MM.1S (cell line): ENCODE data around the gene DYNLT3.

ENCODE experiments used
- DNase-seq: peaks from one replicate; pipeline ENCODE4 v3.0.0-alpha.2; 2015
- H2AFZ ChIP-seq: fragments of 300-600 bp; sonication (generic); 2 replicates; pipeline ENCODE4 v1.6.0; 2016; ENCODE audit warnings: antibody characterized with exemption, low read length
- H3F3A ChIP-seq: fragments of 300-600 bp; sonication (generic); 2 replicates; pipeline ENCODE4 v1.6.1; 2016; ENCODE audit warnings: mild to moderate bottlenecking, antibody characterized with exemption, low read length, moderate library complexity, mixed read lengths; ENCODE audit not compliant: insufficient read depth
- H3K27ac ChIP-seq: fragments of 300-600 bp; sonication (generic); 2 replicates; pipeline ENCODE4 v1.5.1; 2016; ENCODE audit warnings: mild to moderate bottlenecking, low read length
- H3K27me3 ChIP-seq: fragments of 300-600 bp; sonication (generic); replicated peaks from 2 replicates; pipeline ENCODE4 v1.6.0; 2016; ENCODE audit warnings: low read length; ENCODE audit not compliant: insufficient read depth
- H3K36me3 ChIP-seq: fragments of 300-600 bp; sonication (generic); replicated peaks from 2 replicates; pipeline ENCODE4 v1.6.1; 2016; ENCODE audit warnings: mild to moderate bottlenecking, low read length, mixed read lengths; ENCODE audit not compliant: insufficient read depth
- H3K4me1 ChIP-seq: fragments of 300-600 bp; sonication (generic); 2 replicates; pipeline ENCODE4 v1.6.1; 2016; ENCODE audit warnings: low read length, mixed read lengths
- H3K4me2 ChIP-seq: fragments of 300-600 bp; sonication (generic); 2 replicates; pipeline ENCODE4 v1.6.0; 2016; ENCODE audit warnings: low read depth, low read length
- H3K4me3 ChIP-seq: fragments of 300-600 bp; sonication (generic); 2 replicates; pipeline ENCODE4 v1.5.1; 2016; ENCODE audit warnings: low read length, mixed read lengths
- H3K79me2 ChIP-seq: fragments of 300-600 bp; sonication (generic); 2 replicates; pipeline ENCODE4 v1.6.1; 2016; ENCODE audit warnings: mixed run types, low read length, mixed read lengths
- H3K9ac ChIP-seq: fragments of 300-600 bp; sonication (generic); 2 replicates; pipeline ENCODE4 v1.6.1; 2016; ENCODE audit warnings: low read length, mixed read lengths
- H3K9me2 ChIP-seq: fragments of 300-600 bp; sonication (generic); replicated peaks from 2 replicates; pipeline ENCODE4 v1.6.1; 2016; ENCODE audit warnings: mild to moderate bottlenecking, low read length, mixed read lengths; ENCODE audit not compliant: insufficient read depth
- H3K9me3 ChIP-seq: fragments of 300-600 bp; sonication (generic); replicated peaks from 2 replicates; pipeline ENCODE4 v1.6.1; 2016; ENCODE audit warnings: mild to moderate bottlenecking, low read length, mixed read lengths; ENCODE audit not compliant: insufficient read depth
- H4K20me1 ChIP-seq: fragments of 300-600 bp; sonication (generic); 2 replicates; pipeline ENCODE4 v1.6.1; 2016; ENCODE audit warnings: mild to moderate bottlenecking, low read length, moderate library complexity, mixed read lengths; ENCODE audit not compliant: insufficient read depth
- EZH2 ChIP-seq: fragments of 300-600 bp; sonication (generic); optimal IDR thresholded peaks from 2 replicates; pipeline ENCODE3; 2017; ENCODE audit warnings: low read depth, mild to moderate bottlenecking, antibody characterized with exemption, low read length, mixed read lengths
- EZH2phosphoT487 ChIP-seq: fragments of 300-600 bp; sonication (generic); IDR thresholded peaks from 2 replicates; pipeline ENCODE4 v1.6.1; 2018; ENCODE audit warnings: antibody characterized with exemption, low read length
- TF ChIP-seq, protein P1 (sequence below): fragments of 300-600 bp; sonication (generic); IDR thresholded peaks from 2 replicates; pipeline ENCODE4 v1.5.1; 2016; ENCODE audit warnings: antibody characterized with exemption, low read length, mixed read lengths

DYNLT3 gene

DNA sequence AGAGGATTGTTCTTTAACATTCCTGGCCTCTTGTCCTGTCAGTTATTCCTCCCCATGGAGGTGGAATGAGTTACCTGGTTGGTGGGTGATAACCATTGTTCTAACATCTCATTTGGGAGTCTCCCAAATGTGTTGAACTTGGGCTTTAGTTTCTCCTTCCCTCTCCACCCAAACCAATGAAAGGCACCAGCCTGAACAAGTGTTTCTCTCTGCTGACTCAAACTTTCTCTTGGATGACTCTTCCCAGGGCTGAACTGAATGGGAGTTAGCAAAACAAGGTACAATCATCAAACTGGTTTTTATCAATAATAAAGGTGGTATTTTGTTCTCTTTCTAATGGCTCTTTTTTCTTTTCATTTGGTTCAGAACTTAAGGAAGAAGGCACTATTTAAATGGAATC is 2.7 kb downstream of the DYNLT3 start:
- H2AFZ ChIP-seq = no peak overlapping the region
- H3K36me3 ChIP-seq = no peaks in the 10 kb centered on the region
- no peak overlapping the region for H3K4me2 ChIP-seq
- no peaks in the 10 kb centered on the region for H3K9me2 ChIP-seq
- H3K27ac ChIP-seq = no peak overlapping the region
- no peaks in the 10 kb centered on the region for H3F3A ChIP-seq
- TF ChIP-seq EZH2phosphoT487 = no peak
- TF ChIP-seq, protein P1, sequence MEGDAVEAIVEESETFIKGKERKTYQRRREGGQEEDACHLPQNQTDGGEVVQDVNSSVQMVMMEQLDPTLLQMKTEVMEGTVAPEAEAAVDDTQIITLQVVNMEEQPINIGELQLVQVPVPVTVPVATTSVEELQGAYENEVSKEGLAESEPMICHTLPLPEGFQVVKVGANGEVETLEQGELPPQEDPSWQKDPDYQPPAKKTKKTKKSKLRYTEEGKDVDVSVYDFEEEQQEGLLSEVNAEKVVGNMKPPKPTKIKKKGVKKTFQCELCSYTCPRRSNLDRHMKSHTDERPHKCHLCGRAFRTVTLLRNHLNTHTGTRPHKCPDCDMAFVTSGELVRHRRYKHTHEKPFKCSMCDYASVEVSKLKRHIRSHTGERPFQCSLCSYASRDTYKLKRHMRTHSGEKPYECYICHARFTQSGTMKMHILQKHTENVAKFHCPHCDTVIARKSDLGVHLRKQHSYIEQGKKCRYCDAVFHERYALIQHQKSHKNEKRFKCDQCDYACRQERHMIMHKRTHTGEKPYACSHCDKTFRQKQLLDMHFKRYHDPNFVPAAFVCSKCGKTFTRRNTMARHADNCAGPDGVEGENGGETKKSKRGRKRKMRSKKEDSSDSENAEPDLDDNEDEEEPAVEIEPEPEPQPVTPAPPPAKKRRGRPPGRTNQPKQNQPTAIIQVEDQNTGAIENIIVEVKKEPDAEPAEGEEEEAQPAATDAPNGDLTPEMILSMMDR = no peak
- TF ChIP-seq EZH2 = no peak
- no peaks in the 10 kb centered on the region for H3K79me2 ChIP-seq
- no peak overlapping the region for H3K4me3 ChIP-seq
- no peaks in the 10 kb centered on the region for H3K27me3 ChIP-seq
- H4K20me1 ChIP-seq = no peaks in the 10 kb centered on the region
- DNase-seq = no peak
- no peak overlapping the region for H3K9ac ChIP-seq
- H3K9me3 ChIP-seq = no peaks in the 10 kb centered on the region
- no peaks in the 10 kb centered on the region for H3K4me1 ChIP-seq

DNA sequence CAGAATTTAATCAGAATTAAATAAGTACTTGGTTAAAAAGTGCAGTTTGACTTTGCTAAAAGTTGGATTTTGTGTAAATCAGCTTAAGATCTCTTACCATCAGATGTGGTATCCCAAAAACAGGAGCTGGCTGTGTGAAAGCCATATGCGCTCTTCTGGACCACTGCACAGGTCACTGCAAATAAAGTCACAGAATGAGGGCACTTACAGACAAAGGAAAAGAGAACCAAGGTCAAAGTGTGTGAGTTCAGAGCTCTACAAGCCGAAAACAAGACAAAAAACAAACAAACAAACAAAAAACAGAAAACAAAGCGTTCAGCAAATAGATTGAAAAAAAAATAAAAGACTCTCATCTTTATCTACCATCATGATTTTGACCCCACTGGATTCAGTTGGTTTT is 6.4 kb downstream of the DYNLT3 start:
- no peak overlapping the region for H3K9ac ChIP-seq
- H3K9me2 ChIP-seq = no peaks in the 10 kb centered on the region
- H3K4me3 ChIP-seq = no peak overlapping the region
- H3K9me3 ChIP-seq = no peaks in the 10 kb centered on the region
- H3K4me1 ChIP-seq = no peaks in the 10 kb centered on the region
- no peak overlapping the region for H2AFZ ChIP-seq
- H3K27ac ChIP-seq = no peak overlapping the region
- H3K27me3 ChIP-seq = no peaks in the 10 kb centered on the region
- H3K36me3 ChIP-seq = no peaks in the 10 kb centered on the region
- no peak for DNase-seq
- no peak for TF ChIP-seq EZH2
- TF ChIP-seq, protein P1 = no peak
- no peak for TF ChIP-seq EZH2phosphoT487
- no peaks in the 10 kb centered on the region for H3F3A ChIP-seq
- no peaks in the 10 kb centered on the region for H4K20me1 ChIP-seq
- no peak overlapping the region for H3K4me2 ChIP-seq
- no peaks in the 10 kb centered on the region for H3K79me2 ChIP-seq

DNA sequence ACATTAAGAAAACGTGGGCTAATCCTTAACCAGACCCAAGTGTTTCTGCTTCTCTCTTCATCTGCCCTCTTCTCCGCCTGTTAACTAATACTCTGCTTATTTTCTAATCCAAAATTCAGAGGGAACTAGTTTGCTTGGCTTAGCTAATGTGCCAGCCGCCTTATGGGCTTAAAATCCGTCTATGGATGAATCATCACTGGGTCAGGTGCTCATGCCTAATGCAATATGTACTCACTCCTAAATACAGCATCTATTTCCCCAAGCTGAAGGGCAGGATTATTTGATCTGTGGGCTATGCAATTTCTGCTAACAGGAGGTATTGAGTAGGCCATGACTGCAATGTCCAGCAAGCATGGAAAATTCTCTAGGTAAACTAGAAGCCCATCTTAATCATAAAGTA is 12.4 kb downstream of the DYNLT3 start:
- Histone ChIP-seq H3K4me1 (no peaks in the 10 kb centered on the region), H3K4me3 (no peak overlapping the region), H3K79me2 (no peaks in the 10 kb centered on the region), H2AFZ (no peak overlapping the region), H3K27ac (no peak overlapping the region), H3K36me3 (no peaks in the 10 kb centered on the region), H3K9me3 (no peaks in the 10 kb centered on the region), H3K4me2 (no peak overlapping the region), H4K20me1 (no peaks in the 10 kb centered on the region), H3F3A (no peaks in the 10 kb centered on the region), H3K9me2 (no peaks in the 10 kb centered on the region), H3K9ac (no peak overlapping the region), H3K27me3 (no peaks in the 10 kb centered on the region)
- TF ChIP-seq EZH2phosphoT487 (no peak), EZH2 (no peak)
- TF ChIP-seq, protein P1 = no peak
- no peak for DNase-seq

DNA sequence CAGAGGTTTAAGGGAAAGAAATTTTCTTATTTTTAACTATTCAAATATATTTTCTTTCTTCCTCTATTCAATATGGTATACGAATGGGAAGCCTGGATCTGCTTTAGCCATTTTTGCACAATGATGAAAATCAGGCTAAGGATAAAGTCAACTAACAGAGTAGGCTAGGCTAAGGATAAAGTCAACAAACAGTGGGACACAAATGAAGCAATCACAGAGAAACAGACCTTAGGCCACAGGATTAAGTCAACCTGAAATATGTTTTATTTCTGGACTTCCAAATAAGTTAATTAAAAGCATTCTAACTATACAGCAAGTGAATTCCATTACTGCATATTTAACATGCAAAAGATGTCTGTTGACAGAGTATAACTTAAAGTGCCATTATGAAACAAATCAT is 17.0 kb downstream of the DYNLT3 start:
- Histone ChIP-seq H3K9ac (no peak overlapping the region), H3F3A (no peaks in the 10 kb centered on the region), H3K27ac (no peak overlapping the region), H3K4me1 (no peaks in the 10 kb centered on the region), H3K4me2 (no peak overlapping the region), H2AFZ (no peak overlapping the region), H3K9me2 (no peaks in the 10 kb centered on the region), H3K27me3 (no peaks in the 10 kb centered on the region), H3K4me3 (no peak overlapping the region), H3K79me2 (no peaks in the 10 kb centered on the region), H3K9me3 (no peaks in the 10 kb centered on the region), H4K20me1 (no peaks in the 10 kb centered on the region), H3K36me3 (no peaks in the 10 kb centered on the region)
- TF ChIP-seq EZH2phosphoT487 (no peak), EZH2 (no peak)
- TF ChIP-seq, protein P1 = no peak
- DNase-seq = no peak
